Stimulated activated CD4-positive, alpha-beta T cell treated with anti-CD3 and anti-CD28 coated beads, Interleukin-2, amount 100 ng/mL, for 48 hours (primary cell): ENCODE data around the gene HHAT.

Source experiments
- DNase-seq, 2 donors: peaks; one replicate each; pipeline ENCODE4 v3.0.0-alpha.2; 2020

The HHAT gene

GRCh38 chr1:210328746-210329503 lies at the start of gene HHAT:
Gene HHAT (plus strand): TSS chr1:210328902. CDS start chr1:210348976, 20,074 bp downstream.
- peak; percentile 46 to 55 for DNase-seq

GRCh38 chr1:210280221-210280620 lies 48.5 kb upstream of the HHAT start:
- DNase-seq: no peak

DNA sequence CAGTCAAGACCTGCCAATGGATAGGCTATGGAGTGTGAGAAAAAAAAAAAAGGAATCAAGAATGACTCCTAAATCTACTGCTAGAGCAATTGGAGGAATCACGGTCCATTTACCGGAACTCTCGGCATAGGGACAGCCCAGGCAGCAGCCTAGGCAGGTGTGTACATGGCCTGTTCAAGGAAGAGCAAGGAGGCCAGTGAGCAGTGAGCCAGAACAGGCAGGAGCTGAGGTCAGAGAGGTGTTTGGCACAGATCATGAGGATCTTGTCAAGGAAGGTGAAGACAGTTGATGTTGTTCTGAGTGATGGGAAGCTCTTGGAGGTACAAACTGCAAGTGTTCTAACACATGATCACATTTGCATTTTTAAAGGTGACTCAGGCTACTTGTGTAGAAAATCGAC lies 40.6 kb upstream of the HHAT start:
- DNase-seq: no peak

DNA sequence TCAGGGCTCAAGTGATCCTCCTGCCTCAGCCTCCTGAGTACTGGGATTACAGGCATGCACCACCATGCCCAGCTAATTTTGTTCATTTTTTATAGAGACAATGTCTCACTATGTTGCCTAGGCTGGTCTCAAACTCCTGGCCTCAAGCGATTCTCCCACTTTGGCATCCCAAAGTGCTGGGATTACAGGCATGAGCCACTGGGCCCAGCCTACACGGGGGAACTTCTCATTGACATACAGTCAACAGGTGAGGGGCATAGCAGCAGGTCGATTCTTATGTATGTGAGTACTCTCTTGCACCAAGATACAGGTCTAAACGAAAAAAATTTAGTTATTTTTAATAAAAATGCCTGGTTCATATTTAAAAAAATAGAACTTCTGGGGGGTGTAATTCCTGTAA lies 39.5 kb upstream of the HHAT start:
- DNase-seq: no peak

DNA sequence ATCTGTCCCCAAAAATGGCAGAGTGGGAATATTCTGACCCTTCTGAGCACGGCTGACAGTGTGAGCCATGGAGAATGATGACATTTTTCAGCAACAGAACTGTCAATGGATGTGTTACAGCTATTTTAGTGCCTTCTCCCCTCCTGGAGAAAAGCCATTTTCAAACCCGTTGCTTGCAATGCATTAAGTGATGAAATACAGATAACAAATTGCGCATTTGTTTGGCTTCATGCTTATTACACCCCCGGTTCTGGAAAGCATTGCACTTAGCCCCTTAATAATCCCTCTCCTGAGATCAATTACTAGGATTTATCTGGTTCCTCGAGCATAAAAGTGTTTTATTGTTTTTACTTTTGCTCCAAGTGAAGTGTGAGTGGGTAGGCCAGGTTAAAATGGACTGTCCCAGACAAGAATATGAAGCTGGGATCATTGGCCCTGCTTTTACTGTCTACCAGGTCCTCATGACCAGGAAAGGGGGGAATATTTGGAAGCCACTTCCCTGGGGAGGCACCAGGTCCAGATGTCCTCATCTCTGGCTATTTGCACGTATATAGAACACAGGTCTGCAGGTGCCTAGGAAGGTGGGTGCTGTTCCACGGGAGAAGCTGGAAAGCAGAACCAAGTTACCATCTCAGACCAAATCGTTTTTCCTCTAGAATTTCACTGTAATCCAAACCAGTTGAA lies 37.5 kb upstream of the HHAT start:
- no peak for DNase-seq

DNA sequence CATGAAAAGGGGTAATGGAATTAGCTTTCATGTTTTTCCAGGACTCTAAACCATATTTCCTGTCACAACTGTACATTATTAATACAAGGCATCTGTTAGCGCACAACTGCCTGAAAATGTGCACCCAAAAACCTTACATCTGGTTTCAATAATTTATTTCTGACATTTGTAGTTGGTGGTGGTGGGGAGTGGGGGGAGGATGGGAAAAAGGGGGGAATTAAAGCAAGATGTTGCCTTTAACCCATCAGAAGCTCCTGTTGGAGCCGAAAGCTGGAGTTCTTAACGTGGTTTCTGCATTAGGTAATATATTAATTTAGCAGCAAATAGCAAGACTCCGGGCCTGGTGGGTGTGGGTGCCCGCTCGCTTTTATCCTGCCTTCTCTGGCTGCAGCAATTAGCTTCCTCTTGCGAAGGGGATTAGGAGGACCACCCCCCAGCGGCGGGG lies 36.9 kb upstream of the HHAT start:
- DNase-seq: no peak

GRCh38 chr1:210292231-210292871 lies 36.4 kb upstream of the HHAT start:
- DNase-seq: peak; percentile 11 to 29

DNA sequence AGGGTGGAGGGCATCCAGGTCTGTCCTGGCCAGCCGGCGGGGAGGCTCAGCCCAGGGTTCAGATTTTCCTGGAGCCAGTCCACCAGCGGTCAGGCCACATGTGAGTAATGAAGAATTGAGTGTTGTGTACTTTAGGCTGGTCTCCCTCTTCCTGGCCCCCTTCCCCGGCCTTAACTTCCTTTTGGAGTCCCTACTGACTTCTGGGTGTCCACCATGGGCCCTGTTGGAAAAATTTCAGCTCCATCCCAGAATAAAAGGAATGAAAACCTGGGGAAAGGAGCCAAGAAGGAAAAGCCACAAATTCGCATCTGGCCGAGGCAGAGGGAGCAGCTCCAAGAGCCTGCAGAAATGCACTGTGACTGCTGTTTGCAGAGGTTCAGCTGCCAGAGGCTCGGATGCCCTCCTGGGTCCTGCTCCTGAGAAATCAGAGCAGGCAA lies 35.5 kb upstream of the HHAT start:
- DNase-seq: no peak

GRCh38 chr1:210294999-210295745 lies 33.5 kb upstream of the HHAT start:
- no peak for DNase-seq

DNA sequence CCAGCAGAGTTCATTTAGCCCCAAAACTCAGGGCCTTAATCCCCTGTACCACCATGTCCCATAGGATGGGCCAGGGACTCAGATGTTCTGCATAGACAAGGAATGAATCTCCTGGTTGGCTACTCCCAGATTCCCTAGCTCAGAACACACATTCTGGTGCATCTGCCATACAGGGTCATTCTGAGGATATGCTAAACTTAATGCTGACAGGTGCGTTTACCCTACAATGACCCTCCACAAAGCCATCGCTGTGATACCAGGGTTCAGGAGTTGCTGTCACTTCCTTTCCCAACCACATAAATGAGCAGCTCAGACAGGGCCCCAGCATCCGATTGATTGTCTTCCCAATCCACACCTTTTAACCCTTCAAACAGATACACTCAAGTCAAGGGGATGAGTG lies 32.0 kb upstream of the HHAT start:
- DNase-seq: no peak

DNA sequence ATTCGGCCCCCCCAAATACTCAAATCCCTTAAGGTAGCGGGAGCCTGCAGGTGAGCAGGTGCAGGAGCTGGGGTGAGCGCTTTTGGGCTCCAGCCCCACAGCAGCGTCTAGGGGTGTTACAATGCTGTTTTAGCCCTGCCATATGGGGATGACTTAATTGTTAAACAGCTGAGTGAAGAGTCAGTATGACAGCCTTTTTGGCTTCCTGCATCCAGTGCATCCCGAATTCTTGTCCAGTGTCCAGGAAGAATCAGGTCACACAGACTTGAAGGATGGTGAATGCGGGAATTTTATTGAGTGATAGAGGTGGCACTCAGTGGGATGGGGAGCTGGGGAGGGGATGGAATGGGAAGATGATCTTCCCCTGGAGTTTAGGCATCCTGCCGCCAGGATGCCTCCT lies 30.4 kb upstream of the HHAT start:
- DNase-seq: no peak

GRCh38 chr1:210298936-210299335 lies 29.8 kb upstream of the HHAT start:
- no peak for DNase-seq

DNA sequence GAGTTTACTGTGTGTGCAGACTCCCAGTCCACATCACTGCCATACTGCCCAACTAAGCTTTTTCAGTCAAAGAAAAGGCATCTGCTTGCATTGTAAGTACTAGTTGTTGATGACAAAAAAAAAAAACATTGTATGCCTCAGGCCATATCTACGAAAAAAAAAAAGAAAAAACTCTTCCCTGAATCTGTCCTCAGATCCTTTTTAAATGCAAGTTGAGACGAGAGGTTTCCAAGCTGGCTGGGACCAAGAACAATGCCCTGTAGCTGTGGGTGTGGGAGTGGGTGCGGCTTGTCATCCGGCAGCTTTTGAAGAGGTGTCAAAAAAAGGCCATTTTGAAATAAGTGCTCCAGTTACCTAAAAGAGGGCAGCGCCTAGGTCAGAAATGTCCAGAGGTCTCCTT lies 29.2 kb upstream of the HHAT start:
- no peak for DNase-seq

GRCh38 chr1:210300923-210301614 lies 27.6 kb upstream of the HHAT start:
- no peak for DNase-seq

- DNase-seq: no peak
Measured at GRCh38 chr1:210301615-210302000, 27.1 kb upstream of the HHAT start.

- DNase-seq: no peak
Measured at GRCh38 chr1:210302501-210302900, 26.2 kb upstream of the HHAT start.

- no peak for DNase-seq
Measured at GRCh38 chr1:210303391-210303790, 25.3 kb upstream of the HHAT start.

DNA sequence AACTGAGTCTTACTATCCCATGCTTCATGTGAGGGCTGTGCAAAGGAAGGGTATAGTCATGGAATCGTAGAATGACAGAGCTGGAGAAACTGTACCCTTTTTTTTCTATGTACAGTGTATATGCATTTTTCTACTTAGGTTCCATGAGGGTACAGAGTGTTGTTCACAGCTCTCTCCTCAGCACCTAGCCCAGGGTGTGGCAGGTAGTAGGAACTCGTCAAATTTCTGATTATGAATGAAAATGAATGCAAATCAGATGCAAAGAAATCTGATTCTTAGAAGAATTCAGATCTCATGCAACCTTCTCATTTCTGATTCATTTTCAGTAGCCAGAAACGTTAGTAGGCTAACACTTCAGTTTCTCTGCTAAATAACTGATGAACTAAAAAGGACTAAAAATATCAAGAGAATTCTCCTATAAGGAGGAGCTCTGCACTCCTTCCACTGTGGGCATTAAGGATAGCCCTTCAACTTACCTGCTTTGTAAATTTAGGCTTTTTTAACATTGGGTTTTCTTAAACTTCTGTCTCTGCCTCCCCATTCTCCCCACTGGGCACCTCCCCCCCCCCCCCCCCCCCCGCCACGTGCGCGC lies 18.0 kb upstream of the HHAT start:
- DNase-seq: no peak

DNA sequence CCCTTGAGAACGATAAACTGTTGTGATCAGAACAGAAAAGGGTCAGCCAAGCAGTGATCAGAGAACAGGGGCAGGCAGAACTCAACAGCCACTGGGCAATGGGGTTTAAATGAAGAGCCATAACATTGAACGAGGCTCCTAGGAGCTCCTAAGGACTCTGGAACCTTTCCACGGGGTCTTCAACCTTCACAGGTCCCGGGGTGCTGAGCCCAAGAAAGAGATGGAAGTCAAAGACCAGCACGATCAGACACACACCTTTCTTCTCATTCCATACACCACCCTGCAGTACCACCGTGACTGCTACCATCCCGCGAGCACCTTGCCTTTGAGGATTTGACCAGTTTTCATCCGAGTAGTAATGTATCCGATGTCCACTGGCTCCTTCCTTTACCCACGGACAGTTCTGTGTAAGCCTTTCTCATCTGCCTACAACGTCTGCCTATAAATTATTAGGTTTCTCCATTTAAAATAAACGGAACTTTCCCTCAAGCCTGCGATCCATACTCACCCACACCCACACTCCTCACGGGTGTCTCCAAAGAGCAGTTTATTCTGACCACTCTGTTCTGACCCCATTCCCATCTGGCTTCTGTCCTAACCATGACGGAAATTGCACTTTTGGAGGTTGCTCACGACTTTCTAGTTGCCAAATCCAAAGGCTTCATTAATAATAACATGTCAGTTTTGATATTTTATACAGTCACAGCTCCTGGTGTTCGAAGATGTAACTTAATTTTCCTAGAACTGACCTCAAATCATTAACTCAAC lies 16.8 kb upstream of the HHAT start:
- no peak for DNase-seq

DNA sequence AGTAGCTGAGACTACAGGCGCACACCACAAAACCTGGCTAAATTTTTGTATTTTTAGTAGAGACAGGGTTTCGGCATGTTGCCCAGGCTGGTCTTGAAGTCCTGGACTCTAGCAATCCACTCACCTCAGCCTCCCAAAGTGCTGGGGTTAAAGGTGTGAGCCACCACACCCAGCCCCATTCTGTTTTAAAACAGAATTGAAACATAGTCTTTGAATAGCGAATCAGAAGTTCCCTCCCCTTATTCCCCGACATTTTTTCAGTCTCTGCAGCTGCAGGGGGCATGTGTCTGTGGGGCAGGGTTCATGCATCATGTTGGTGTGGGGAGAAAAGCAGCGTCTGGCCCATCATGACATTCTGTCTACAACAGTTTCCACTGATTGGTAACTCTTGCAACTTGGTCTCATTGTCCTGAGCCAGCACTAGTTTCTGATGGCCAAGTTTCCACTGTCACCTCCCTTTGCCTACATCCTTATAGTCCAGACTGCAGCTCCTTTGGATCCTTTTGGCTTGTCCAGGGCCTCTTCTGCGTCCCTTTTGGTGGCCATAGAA lies 15.6 kb upstream of the HHAT start:
- DNase-seq: no peak

DNA sequence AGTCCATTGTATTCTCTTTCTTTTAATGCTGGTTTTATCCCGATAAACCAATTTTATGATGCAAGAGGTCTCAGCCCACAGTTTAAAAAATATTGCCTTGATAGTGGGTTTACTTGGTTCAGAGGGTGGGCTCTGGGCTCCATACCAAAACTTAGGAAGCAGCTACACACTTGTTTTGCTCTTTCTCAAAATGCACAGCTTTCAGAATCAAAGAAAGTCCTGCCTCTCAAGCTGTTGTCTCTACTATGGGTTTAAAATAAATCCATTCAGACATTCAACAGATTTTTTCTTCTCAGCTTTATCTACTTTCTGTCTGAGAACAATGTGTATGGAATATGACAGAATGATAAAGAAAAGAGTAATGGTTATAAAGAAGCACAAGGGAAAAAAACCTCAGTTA lies 14.8 kb upstream of the HHAT start:
- DNase-seq: no peak
